Hepatocyte (in vitro differentiated cells): Measurements from ENCODE around the gene SERPINA10.

Experiments
- CTCF ChIP-seq: fragments of 200-600 bp; sonication (generic); IDR thresholded peaks from 2 replicates; pipeline ENCODE4 v1.5.1; 2016; ENCODE audit warnings: antibody characterized with exemption, mild to moderate bottlenecking; ENCODE audit not compliant: poor library complexity
- EZH2 ChIP-seq: fragments of 200-600 bp; sonication (generic); IDR thresholded peaks from 2 replicates; pipeline ENCODE4 v1.6.1; 2016; ENCODE audit warnings: antibody characterized with exemption, mild to moderate bottlenecking, borderline replicate concordance
- EZH2phosphoT487 ChIP-seq: fragments of 200-600 bp; sonication (generic); IDR thresholded peaks from one replicate; pipeline ENCODE4 v1.6.1; 2018; ENCODE audit warnings: antibody characterized with exemption, mild to moderate bottlenecking, low read depth, moderate library complexity; ENCODE audit not compliant: unreplicated experiment, severe bottlenecking

GRCh38 chr14:94330432-94330831 is 37.4 kb upstream of the SERPINA10 start:
- TF ChIP-seq CTCF (no peak), EZH2phosphoT487 (no peak), EZH2 (no peak)
